Left kidney (tissue), 2 donors: Measurements from ENCODE around the gene PPM1D. TPM values are rescaled to one million over a fixed set of nuclear protein-coding genes. Genes with fewer than 3 reads are reported as not detected.

ENCODE experiments used
- DNase-seq: peaks from one replicate; pipeline ENCODE4 v3.0.0-alpha.2; 2013
- polyA plus RNA-seq: library from polyadenylated mRNA; unstranded; fragments of 120-200 nt; gene quantifications from one replicate; pipeline ENCODE4 v1.2.1, GENCODE V29; 2013; ENCODE audit not compliant: insufficient read length

Gene PPM1D
- polyA plus RNA-seq, 1 donor: 23.3 TPM

DNA sequence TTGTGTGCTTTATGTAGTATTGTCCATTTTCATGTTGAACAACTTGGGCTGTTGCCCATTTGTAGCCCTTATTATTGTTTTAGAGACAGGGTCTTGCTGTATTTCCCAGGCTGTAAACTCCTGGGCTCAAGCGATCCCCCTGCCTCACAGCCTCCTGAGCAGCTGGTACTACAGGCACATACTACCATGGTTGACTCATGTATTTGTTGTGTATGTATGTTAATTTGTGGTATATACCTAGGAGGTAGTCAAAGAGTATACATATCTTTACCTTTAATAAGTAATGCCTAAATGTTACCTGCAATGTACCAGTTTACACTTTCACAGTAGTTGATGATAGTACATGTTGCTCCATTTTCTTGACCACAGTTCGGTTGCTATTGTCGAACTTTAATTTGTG lies 18.1 kb downstream of the PPM1D start:
- DNase-seq: no peak

DNA sequence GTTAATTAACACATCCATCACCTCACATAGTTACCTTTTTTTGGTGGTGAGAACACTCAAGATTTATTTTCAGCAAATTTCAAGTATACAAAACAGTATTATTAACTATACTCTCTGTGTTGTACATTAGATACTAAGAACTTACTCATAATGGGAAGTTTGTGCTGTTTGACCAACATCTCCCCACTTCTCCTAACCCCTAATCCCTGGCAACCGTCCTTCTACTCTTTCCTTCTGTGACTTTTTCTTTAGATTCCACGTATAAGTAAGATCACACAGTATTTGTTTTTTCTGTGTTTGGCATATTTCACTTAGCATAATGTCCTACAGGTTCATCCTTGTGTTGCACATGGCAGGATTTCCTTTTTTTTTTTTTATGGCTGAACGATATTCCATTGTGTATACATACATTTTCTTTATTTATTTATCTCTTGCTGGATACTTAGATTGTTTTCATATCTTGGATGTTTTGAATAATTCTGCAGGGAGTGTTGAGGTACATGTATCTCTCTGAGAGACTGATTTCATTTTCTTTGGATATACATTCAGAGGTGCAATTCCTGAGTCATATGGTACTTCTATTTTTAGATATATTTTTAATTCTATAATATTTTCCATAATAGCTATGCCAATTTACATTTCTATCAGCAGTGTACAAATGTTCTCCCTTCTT lies 19.0 kb downstream of the PPM1D start:
- no peak for DNase-seq

DNA sequence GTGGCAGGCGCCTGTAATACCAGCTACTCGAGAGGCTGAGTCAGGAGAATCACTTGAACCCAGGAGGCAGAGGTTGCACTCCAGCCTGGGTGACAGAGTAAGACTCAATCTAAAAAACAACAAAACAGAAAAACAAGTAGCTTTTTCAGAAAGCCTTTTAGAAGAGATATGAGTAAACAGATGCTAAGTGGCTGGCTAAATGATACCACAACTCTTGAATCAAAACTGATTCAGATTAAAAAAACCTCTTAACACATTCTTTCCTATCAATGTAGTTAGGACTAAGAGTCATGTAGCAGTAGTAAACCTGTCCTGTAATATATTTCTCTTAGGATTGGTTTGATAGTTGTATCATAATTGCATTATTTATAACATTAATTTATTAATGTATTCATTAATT lies 23.0 kb downstream of the PPM1D start:
- no peak for DNase-seq

DNA sequence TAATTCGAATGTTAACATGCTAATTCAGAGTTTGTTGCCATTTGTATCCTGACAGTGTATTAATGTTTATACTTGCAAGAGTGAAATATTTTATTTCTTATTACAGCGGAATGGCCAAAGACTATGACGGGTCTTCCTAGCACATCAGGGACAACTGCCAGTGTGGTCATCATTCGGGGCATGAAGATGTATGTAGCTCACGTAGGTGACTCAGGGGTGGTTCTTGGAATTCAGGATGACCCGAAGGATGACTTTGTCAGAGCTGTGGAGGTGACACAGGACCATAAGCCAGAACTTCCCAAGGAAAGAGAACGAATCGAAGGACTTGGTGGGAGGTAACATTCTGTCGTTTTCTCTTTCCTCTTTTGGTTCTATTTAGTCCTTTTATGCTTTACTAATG lies 23.4 kb downstream of the PPM1D start:
- DNase-seq: no peak

DNA sequence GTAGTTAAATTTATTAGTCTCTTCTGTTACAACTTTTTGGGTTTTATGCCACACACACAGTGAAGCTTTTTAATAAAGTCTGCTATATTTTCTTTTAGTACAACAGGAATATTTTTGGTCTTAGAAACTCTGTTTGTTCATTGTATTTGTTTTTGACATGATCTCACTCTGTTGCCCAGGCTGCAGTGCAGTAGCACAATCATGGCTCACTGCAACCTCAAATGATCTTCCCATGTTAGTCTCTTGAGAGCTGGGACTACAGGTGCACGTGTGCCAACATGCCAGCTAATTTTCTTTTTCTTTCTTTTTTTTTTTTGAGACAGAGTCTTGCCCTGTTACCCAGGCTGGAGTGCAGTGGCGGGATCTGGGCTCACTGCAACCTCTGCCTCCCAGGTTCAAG lies 27.1 kb downstream of the PPM1D start:
- no peak for DNase-seq

DNA sequence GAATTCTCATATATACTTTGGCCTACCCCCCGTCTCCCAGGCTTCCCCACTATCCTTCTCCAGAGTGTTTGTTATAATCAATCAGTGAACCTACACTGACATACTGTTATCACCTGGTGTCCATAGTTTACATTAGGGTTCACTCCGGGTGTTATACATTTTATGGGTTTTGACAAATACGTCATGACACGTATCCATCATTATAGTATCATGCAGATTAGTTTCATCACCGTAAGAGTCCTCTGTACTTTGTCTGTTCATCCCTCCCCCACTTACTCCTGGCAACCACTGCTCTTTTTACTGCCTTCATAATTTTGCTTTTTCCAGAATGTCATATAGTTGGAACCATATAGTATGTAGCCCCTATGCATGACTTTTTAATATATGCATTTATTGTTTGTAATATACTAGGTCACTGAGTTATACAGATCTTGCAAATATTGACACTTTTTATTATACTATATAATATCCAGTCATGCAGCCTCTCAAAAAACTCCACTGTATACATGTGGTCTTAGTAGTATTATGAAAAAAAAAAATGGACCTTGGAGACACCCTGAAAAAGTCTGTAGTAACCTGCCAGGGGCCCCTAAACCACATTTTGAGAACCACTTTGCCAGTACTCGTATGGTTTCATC lies 28.4 kb downstream of the PPM1D start:
- no peak for DNase-seq

DNA sequence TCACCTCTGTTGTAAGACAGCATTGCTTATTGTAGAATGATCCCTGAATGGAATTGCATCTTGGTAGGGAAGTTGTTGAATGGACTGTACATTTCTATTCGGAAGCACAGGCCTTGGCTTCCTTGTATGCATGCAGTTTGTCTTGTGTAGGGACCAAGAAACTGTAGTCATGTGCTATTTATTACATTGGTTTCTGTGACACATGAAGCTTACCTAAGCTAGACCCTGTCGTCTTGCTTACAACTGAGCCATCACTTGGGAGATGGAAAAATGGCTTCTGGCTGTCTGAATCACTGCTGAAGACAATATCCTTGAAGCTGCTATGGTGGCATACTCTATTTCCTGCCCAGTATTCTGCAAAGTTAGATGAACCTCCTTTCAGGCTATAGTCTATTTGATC lies 29.1 kb downstream of the PPM1D start:
- DNase-seq: no peak

DNA sequence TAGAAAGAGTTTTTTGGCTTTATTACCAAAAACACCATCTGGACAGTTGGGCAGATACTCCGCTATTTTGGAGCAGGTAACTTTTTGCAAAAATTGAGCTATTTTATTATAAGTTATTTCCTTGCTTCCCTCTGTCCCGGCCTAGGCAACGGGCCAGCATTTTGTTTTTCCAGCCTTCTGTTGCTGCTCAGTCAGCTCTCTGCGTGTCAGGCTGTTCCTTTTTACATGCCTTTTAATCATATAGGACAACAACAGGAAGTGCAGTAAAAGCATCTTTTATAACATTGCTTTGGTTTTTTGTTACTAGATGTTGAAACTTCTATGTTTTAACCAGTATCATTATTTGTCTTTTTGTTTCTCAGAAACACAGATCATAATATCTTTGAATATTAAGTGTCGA lies 30.4 kb downstream of the PPM1D start:
- DNase-seq: no peak

DNA sequence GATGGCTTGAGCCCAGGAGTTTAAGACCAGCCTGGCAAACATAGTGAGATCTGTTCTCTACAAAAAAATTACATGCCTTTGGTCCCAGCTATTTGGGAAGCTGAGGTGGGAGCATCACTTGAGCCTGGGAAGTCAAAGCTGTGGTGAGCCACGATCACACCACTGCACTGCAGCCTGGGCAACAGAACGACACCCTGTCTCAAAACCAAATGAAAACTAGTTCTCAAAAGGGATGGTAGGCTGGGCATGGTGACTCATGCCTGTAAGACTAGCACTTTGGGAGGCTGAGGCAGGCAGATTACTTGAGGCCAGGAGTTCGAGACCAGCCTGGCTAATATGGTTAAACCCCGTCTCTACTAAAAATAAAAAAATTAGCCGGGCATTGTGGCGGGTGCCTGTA lies 31.1 kb downstream of the PPM1D start:
- no peak for DNase-seq

DNA sequence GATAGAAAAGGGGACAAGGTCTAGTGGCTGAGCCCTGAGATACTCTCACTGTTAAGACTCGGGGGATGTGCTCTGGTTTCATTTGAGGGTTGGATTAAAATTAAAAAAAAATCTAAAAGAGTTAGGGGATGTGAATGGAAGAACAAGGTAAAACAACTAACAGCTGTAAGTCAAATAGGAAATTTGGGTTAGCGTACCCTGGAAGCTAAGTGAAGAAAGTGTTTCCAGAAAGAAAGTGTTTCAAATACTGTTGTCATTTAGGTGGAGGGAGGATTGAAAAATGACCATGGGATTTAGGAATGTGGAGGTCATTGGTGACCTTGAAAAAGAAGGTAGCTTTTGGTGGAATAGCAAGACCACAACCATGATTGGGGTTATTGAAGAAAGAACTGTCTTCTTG lies 37.7 kb downstream of the PPM1D start:
- DNase-seq: no peak

DNA sequence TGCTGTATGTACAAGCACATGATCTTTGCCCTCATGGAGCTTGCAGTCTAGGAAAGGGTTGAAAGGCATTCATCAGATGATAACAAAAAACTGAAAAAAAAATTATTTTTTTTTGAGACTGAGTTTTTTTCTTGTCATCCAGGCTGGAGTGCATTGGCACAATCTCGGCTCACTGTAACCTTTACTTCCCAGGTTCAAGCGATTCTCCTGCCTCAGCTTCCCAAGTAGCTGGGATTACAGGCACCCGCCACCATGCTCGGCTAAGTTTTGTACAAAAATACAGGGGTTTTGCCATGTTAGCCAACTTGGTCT lies 39.0 kb downstream of the PPM1D start:
- no peak for DNase-seq

DNA sequence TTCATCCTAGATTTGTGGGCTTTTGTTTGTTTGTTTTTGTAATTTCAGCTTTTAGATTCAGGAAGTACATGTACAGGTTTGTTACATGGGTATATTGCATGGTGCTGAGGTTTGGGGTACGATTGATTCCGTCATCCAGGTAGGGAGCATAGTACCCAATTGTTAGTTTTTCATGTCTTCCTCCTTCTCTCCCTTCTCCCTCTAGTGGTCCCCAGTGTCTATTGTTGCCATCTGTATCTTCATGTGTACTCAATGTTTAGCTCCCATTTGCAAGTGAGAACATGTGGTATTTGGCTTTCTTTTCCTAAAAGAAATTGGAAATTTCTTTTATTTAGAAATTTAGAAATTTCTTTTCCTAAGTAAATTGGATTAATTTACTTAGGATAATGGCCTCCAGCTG lies 40.5 kb downstream of the PPM1D start:
- no peak for DNase-seq

DNA sequence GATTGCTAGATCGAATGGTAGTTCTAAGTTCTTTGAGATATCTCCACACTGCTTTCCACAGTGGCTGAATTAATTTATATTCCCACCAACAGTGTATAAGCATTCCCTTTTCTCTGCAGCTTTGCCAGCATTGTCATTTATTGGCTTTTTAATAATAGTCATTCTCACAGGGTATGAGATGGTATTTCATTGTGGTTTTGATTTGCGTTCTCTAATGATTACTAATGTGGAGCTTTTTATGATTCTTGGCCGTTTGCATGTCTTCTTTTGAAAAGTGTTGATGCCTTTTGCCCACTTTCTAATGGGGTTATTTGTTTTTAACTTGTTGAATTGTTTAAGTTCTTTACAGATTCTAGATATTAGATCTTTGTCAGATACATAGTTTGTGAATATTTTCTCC lies 41.1 kb downstream of the PPM1D start:
- no peak for DNase-seq

DNA sequence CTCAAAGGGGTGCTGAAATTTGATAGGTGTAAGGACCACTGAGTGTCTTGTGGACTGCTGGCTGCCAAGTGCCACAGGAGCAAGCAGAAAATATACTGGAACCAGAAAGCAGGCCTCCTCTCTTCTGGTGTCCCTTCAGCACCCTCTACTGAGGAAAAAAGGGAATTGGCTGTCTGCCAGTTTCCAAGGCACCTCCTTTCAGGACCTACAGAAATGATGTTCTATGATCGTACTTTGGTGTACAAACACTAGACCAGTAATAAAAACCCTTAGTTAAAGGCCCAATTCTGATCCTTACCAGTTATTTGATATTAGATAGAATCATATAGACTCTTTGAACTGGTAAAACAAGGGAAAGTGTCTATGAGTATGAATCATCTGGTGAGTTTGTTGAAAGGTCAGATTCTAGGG lies 41.8 kb downstream of the PPM1D start:
- peak; percentile 75 for DNase-seq

DNA sequence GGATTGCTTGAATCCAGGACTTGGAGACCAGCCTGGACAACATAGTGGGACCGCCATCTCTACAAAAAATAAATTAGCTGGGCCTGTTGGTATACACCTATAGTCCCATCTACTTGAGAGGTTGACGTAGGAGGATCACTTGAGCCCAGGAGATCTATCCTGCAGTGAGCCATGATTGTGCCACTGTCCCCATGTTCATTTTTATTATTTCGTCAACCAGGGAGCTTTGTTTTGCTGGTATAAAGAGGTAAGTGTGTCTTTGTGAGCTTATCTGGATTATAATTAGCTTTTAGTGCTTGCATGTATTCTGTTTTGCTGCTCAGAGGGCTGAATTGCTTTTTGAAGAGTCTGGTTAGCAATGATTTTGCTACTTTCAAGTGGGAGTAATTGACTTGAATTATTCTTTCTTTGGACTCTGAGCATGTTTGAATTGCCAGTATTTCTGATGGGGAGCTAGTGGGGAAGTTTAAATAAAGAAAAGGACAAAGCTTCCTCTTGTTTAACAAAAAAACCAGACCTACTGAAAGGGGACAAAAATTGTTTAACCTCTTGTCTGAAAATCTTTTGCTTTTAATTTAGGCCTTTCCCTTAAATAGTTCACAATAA lies 46.0 kb downstream of the PPM1D start:
- no peak for DNase-seq

DNA sequence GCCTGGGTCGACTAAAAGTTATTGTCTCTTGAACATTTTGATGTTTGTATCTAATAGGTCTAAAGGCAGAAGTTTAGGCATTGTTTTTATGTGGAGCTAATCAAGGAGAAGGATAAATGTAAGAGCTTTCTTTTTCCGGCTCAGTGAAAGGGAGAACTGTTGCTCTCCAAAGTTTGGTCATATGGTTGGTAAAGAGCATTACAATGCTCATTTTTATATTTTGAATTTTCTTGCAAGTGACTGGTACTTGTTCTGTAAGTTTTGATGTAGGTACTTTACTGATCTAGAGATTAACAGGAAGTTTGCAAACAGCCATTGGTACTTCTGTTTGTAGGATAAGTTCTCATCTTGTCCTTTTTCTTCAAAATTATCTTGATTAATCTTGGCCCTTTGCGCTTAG lies 46.7 kb downstream of the PPM1D start:
- no peak for DNase-seq

DNA sequence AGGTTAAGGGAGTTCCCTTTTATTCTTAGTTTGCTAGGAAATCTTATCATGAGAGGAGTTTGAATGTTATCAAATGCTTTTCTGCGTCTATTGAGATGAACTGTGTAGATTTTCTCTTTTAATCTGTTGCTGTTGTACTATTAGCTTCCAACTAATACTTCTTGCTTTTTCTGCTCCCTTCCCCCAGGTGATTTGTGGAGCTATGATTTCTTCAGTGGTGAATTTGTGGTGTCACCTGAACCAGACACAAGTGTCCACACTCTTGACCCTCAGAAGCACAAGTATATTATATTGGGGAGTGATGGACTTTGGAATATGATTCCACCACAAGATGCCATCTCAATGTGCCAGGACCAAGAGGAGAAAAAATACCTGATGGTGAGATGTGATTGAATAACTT lies 47.7 kb downstream of the PPM1D start:
- no peak for DNase-seq

DNA sequence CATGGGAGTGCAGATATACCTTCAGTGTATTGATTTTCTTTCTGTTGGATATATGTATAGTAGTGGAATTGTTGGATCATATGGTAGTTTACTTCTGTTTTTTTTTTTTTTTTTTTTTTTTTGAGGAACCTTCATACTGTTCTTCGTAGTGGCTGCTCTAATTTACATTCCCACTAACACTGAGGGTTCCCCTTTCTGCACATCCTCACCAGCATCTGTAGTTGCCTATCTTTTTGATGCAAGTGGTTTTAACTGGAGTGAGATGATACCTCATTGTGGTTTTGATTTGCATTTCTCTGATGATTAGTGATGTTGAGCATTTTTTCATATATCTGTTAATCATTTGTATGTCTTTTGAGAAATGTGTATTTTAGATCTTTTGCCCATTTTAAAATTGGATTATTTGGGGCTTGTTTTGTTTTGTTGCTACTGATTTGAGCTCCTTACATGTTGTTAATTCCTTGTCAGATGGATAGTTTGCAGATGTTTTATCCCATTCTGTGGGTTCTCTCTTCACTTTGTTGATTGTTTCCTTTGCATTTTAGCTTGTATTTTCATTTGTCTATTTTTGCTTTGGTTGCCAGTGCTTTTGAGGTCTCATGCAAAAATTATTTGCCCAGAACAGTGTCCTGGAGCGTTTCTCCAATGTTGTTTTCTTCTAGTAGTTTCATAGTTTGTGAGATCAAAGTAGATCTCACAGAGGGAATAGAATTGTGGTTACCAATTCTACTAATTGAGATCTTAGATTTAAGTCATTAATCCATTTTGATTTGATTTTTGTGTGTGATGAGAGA lies 52.7 kb downstream of the PPM1D start:
- no peak for DNase-seq

DNA sequence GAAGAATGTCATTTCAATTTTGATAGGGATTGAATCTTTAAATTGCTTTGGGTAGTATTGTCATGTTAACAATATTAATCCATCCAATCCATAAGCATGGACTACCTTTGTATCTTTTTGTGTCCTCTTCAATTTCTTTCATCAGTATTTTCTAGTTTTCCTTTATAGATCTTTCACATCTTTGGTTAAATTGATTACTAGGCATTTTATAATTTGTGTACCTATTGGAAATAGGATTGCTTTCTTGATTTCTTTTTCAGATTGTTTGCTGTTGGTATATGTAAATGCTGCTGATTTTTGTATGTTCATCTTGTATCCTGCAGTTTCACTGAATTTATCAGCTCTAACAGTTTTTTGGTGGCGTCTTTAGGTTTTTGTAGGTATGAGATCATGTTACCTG lies 53.6 kb downstream of the PPM1D start:
- DNase-seq: no peak

DNA sequence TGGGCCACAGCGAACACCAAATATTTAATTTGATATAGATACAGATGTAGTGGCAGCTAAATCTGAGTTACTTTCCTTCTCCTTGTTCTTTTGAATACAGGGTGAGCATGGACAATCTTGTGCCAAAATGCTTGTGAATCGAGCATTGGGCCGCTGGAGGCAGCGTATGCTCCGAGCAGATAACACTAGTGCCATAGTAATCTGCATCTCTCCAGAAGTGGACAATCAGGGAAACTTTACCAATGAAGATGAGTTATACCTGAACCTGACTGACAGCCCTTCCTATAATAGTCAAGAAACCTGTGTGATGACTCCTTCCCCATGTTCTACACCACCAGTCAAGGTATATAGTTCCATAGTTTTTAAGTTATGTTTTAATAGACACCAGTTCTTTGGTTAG lies 56.5 kb downstream of the PPM1D start:
- no peak for DNase-seq

DNA sequence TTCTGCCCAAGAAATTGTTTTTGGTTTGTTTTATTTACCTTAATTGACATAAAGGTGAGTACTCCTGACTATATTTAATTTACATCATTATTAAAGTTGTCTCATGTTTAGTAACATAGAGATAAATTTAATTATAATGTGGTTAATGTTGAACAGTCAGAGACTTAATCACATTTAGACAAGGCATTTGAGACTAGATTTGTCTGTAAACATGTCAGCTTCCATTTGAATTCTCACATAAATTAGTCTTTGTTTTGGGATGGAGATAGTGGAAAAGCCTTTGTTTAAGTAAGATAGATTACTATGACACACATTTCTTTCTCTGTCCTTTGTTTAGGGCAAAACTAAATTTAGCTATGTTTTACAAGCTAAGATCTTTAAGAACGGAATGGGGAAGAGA lies 59.2 kb downstream of the PPM1D start:
- DNase-seq: no peak

DNA sequence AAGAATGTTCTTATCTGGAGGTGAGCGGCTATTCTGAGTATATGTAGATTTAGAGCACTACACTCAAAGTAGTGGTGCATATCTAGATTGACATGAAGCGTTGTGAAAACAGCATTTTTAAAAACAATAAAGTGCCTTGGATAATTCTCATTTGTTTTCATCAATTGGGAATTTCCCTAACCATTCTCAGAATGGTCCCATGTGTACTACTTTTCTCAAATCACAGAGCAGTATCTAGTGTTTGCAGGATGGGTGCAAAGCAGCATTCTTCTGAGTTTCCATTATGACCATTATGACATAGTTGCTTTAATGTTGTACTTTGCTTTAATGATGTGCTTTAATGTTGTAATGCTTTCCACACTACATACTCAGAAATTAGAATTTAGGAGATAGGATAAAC lies 61.5 kb downstream of the PPM1D start:
- DNase-seq: no peak

DNA sequence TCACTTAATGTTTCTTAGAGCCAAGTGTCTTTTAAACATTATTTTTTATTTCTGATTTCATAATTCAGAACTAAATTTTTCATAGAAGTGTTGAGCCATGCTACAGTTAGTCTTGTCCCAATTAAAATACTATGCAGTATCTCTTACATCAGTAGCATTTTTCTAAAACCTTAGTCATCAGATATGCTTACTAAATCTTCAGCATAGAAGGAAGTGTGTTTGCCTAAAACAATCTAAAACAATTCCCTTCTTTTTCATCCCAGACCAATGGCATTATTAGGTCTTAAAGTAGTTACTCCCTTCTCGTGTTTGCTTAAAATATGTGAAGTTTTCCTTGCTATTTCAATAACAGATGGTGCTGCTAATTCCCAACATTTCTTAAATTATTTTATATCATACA lies 64.0 kb downstream of the PPM1D start:
- DNase-seq: no peak
